GM12892 (cell line): ENCODE measurements around the gene NGFR.

Experiments used
- POLR2AphosphoS5 ChIP-seq: IDR thresholded peaks from 2 replicates; pipeline ENCODE4 v1.6.1; 2011; ENCODE audit warnings: low read depth, low read length, control low read depth
- TAF1 ChIP-seq: IDR thresholded peaks from 2 replicates; pipeline ENCODE4 v1.6.1; 2011; ENCODE audit warnings: low read depth, mild to moderate bottlenecking, control low read depth, low read length, borderline replicate concordance

DNA sequence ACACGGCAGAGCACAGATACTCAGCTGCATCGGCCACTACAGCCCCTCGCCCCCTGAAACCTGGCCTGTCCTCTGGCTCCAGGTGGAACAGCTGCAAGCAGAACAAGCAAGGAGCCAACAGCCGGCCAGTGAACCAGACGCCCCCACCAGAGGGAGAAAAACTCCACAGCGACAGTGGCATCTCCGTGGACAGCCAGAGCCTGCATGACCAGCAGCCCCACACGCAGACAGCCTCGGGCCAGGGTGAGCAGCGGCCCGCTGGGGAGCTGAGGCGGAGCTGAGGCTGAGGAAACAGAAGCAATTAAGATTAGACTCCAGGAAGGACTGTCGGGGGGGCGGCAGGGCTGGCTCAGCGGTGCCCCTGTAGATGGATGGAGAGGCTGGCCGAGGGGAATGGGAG lies 16.7 kb downstream of the NGFR start:
- no peak for TF ChIP-seq POLR2AphosphoS5
- no peak for TF ChIP-seq TAF1
